ENCODE measurements around the gene SPTBN1.

Gene SPTBN1

GRCh38 chr2:54455563-54456361, at the start of gene SPTBN1:
Gene SPTBN1 (plus strand): TSS chr2:54456327. CDS start chr2:54526419, 70,092 bp downstream.
- peak; percentile 18 for DNase-seq

GRCh38 chr2:54407693-54408092, 48.4 kb upstream of the SPTBN1 start:
- no peak for DNase-seq

DNA sequence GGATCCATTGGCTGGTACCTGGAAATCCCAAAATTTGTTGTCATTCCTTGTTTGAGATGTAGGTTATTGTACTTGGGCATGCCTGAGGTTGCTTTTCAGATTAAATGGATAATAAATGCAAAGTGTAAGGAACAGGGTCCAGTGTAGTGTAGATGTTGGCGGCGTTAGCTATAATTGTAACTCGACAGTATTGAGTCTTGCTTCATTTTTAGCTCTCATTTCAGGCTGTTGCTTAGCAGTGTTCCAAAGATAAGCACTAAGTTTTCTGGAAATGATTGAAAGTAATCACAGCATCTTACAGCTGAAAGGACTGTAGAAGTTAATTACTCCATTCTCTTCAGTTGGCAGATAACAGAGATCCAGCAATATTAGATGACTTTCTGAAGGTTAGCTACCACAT, 47.8 kb upstream of the SPTBN1 start:
- no peak for DNase-seq

GRCh38 chr2:54409752-54410151, 46.4 kb upstream of the SPTBN1 start:
- DNase-seq = no peak

DNA sequence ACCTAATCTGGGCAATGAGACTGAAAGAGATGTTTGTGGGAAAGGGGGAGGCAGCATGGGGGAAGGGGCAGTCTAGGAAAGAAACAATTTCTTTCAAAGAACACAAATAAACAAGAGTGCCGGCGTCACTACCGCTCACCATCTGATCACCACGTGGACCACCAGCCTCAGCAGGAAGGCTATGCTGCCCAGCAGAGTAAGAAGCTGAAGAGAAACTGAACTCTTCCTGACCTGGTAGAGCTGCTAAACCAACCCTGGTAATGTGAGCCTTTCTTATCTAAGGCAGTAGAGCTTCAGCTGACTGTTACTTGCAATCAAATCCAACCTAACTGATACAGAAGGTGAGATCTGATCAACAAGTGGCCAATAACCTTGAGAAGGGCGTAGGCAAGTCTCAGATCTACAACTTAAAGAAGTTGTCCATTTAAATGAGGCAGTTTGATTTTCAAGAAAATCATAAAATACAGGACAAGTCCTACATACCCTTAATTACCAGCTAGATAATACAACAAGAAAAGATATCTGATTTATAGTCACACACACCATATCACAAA, 44.2 kb upstream of the SPTBN1 start:
- no peak for DNase-seq

DNA sequence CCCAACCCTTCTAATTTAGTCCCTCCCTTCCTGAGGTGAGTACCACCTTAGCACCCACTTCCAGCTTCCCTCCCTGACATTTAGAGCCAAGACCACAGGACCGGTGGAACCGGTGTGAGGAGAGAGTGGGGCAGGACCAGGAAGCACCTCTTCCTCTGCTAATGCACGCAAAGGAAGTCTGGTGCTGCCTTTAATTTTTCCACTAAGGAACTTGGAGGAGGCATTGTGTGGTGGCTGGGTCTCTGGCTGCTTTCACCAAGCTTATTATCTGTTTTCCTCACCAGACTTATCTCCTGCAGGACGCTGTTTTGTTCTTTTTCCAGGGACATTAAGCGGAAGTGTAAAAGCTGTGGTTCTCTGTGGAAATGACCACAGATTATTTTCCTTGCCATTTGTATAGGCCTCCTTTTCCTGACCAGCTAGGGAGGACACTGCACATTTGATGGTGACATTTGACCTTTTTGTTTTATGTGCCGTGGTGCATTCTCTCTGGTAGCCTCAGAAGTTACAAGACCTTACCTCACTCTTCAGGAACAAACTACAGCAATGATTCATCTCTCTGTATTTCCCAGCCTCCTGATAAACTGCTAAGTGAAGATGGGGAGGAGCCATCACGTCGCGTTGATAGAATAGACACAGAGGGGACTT, 39.8 kb upstream of the SPTBN1 start:
- no peak for DNase-seq

DNA sequence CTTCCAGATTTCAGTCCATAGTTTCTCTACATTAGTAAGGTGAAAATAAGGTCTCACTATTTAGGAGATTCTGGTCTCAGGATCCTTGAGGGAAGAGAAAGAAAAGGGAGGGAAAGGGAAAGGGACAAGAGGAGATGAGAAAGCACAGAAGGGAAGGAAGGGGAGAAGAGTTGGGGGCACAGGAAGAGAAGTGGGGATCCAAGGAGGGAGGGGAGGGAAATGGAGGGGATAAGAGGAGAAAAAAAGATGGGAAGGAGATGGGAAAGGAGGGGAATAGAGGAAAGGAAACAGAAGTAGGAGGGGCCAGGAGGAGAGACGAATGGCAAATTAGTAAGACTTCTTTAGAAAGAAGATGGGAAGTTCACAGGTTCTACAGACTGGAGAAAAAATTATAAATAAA, 39.2 kb upstream of the SPTBN1 start:
- no peak for DNase-seq

DNA sequence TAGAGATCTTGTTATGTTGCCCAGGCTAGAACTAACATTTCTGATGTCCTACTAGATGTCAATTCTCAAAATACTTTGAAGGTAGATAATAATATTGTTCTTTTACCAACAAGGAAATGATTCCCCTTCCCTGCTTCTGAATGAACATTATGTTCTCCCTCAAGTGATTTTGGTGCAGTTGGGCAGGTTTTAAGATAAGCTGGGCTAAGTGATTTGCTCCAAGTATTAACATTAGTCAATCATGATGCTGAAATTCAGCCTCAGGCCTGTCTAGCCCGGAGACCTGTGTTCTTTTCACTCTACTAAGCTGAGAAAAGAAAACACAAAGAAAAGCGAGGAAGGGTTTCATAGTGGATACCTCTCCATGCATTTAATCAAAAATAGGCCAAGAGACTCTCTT, 38.5 kb upstream of the SPTBN1 start:
- no peak for DNase-seq

GRCh38 chr2:54419388-54419787, 36.7 kb upstream of the SPTBN1 start:
- no peak for DNase-seq

DNA sequence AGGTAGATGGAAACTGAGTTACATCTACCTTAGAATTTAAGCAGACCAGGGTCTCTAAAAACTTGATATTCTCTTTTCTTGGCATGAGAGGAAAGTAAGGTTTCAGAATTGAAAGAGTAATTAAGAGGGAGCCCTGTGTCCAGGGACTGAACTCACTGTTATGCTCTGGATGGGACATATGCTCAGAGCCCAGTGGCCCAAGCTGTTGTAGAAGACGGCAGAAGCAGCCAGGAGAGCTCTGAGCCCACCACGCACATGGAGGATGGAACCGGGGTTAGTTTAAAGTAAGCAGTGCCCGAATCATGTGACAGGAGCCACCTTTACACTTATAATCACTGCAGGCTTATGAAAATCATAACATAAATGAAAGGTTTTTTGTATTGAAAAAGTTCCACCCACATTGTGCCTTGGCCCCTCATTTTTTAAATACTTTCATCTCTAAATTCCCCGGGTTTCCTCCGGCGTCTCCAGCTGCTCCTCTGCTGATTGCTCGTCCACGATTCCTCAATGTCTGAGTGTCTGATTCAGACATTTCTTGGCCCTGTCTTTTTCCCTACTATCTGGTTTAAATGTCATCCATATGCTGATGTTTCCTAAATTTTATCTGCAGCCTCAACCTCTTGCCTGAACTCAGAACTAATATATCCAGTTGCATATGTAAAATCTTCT, 36.1 kb upstream of the SPTBN1 start:
- no peak for DNase-seq

GRCh38 chr2:54420524-54421172, 35.5 kb upstream of the SPTBN1 start:
- DNase-seq = no peak

GRCh38 chr2:54422072-54422581, 34.0 kb upstream of the SPTBN1 start:
- DNase-seq = peak; percentile 58

DNA sequence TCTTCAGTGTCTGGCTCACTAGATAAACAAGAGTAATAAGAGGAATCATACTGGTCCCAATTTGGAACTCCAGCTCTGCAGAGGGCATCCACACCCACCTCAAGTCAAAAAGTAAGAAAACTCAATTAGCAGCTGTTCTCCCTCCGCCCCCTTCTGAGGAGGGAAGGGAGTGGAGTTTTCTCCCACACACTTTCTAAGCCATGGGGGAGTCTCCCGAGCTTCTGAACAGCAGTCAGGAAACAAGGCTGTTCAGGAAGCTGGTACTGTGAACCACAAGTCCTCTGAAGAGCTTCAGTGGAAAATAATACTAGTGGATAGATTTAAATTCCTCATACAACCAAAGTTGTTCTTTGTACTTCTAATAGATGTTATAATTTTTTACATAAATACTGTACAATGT, 32.9 kb upstream of the SPTBN1 start:
- no peak for DNase-seq

DNA sequence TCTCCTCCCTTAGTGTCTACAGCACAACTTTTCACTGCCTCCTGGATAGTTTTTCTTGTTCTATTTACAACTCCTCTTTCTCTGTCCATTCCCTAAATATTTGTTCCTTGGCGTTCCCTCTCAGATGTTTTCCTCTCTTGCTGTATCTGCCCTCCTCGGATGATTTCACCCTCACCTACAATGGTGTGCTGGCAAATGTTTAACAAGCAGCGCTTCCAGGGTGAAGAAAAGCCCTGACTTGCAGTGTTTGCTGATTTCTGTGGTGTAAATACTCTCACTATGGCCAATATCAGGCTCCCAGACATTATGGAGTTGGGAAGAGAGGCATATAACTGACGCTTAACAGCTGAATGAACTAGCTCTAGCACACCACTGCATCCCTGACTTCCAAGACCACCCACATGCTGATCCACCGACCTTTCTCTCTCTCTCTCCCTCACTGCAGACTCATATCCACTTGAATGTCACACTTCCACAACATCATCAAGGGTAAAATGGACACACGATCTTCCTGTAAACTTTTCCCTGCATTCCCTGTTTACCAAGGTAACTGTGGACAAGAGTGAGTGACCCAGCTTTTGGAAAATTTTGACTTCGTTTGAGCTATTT, 31.5 kb upstream of the SPTBN1 start:
- DNase-seq = no peak

DNA sequence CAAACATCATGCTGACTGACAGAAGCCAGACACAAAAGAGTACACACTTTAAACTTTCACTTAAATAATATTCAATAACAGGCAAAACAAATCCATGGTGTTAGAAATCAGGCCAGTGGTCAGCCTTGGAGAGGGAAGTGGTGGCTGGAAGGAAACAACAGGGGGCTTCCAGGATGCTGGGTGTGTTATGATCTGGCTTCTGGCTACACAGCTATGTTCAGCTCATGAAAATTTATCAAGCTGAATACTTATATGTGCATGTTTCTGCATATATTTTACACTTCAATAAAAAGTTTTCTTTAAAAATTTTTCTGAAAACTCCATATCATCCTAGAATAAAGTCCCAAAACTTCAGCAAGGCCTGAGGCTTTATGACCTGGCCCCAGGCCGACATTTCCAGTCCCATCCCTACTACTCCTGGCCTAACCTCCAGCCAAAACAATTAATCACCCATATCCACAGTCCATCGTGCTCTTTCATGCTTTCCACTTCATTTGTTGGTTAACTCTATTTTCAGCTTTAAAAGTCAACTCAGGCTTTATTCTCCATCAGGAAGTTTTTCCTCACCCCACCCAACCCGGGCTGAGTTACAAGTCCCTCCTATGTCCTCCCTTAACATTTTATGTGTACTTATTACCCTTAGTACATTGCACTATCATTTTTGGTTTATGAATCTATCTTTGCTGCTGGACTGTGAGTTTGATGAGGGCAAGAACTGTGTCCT, 27.9 kb upstream of the SPTBN1 start:
- DNase-seq = no peak

DNA sequence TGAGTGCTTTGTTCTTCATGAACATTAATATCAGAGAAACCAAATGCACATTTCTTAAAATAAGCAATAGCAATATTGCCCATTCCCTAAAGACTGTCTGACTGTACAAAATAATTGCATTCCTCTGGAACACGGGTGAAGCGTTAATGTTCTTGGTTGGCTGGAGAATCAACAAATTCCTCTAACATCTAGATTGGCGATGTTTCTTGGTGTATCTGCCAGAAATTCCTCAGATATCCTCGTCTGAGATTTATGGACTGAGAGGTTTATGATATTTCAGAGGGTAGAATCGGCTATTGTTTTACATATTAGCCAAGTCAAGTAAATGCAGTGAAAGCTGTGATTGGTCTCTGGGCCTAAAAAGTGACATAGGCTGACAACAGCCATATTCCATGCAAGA, 27.1 kb upstream of the SPTBN1 start:
- DNase-seq = no peak

- no peak for DNase-seq
These were observed 26.1 kb upstream of the SPTBN1 start for GRCh38 chr2:54429811-54430551.

- no peak for DNase-seq
These were observed 25.5 kb upstream of the SPTBN1 start for GRCh38 chr2:54430649-54431048.

GRCh38 chr2:54432251-54433015, 23.7 kb upstream of the SPTBN1 start:
- DNase-seq = no peak

GRCh38 chr2:54434229-54434628, 21.9 kb upstream of the SPTBN1 start:
- DNase-seq = no peak

All from CD4-positive, alpha-beta T cell treated with Interleukin-15 for 1 hour (primary cell).